Thyroid gland (tissue), 4 donors: ENCODE results near the gene HSF4. TPM values are rescaled to one million over a fixed set of nuclear protein-coding genes. Genes with fewer than 3 reads are reported as not detected.

Source experiments
- DNase-seq, 2 donors: peaks; one replicate each; pipeline ENCODE4 v3.0.0-alpha.2; 2019
- H3K27ac ChIP-seq, 3 donors: fragments of 200-600 bp; sonication (generic); 1 replicate in 2 of 3; 2 replicates in 1 of 3; pipeline ENCODE4 v1.5.1; 2016 to 2019; ENCODE audit warnings: mild to moderate bottlenecking in 1 of 3, moderate library complexity in 1 of 3
- H3K27me3 ChIP-seq: fragments of 200-600 bp; sonication (generic); one replicate; pipeline ENCODE4 v1.5.1; 2019
- H3K36me3 ChIP-seq, 2 donors: fragments of 200-600 bp; sonication (generic); one replicate each; pipeline ENCODE4 v1.5.1; 2016 to 2019
- H3K4me1 ChIP-seq, 2 donors: fragments of 200-600 bp; sonication (generic); one replicate each; pipeline ENCODE4 v1.5.1; 2017 to 2019
- H3K4me3 ChIP-seq, 3 donors: fragments of 200-600 bp; sonication (generic); replicated peaks in 1 of 3; 1 replicate in 2 of 3; 2 replicates in 1 of 3; pipeline ENCODE4 v1.5.1; 2016; ENCODE audit warnings: mild to moderate bottlenecking in 1 of 3
- H3K9me3 ChIP-seq: fragments of 200-600 bp; sonication (generic); one replicate; pipeline ENCODE4 v1.5.1; 2017
- POLR2A ChIP-seq, 2 donors: fragments of 450-650 bp; IDR thresholded peaks; one replicate each; pipeline ENCODE4 v1.6.1; 2017; ENCODE audit warnings: antibody characterized with exemption in 2 of 2, mild to moderate bottlenecking in 2 of 2, moderate library complexity in 1 of 2
- WGBS, 2 donors: methylation state at CpG; one replicate each; pipeline ENCODE4 v1.1.5; 2017; 5-methylcytosine and 5-hydroxymethylcytosine counted together
- intact Hi-C: fragments of 100-400 bp; cut with DNase I; formaldehyde crosslinking; loops from one replicate; pipeline ENCODE4 v1.15.1; 2023
- total RNA-seq, 4 donors: library from RNA; depleted of rRNA; stranded (reverse); fragments of >200 nt; gene quantifications; one replicate each; pipeline ENCODE4 v1.2.3, GENCODE V29; 2016
- TF ChIP-seq, protein P1 (sequence below), 6 experiments: fragments of 200-600 bp in 3 of 6; fragments of 450-650 bp in 3 of 6; sonication (generic) in 3 of 6; IDR thresholded peaks; one replicate each; pipeline ENCODE4 v1.5.1; 2016 to 2019; ENCODE audit warnings: antibody characterized with exemption in 6 of 6, mild to moderate bottlenecking in 2 of 6, inconsistent platforms in 1 of 6, moderate library complexity in 1 of 6

The HSF4 gene
- total RNA-seq, 4 donors from 2014 or later = 17.3 to 52.5 (median 36.6) TPM

- H3K36me3 ChIP-seq = peaks cover 19 to 23% of the 10 kb centered on the region in 2 donors
- 92 to 95% methylated on average over 8 of the region's 8 CpGs for WGBS, 2 donors
- intact Hi-C loops = no loop called here
- H3K4me3 ChIP-seq = no peak overlapping the region
- H3K27me3 ChIP-seq = no peaks in the 10 kb centered on the region
- H3K27ac ChIP-seq = no peak overlapping the region
- H3K4me1 ChIP-seq = no peaks in the 10 kb centered on the region
- TF ChIP-seq POLR2A (IDR thresholded peaks at IDR 0.05) = no peak
- TF ChIP-seq, protein P1, sequence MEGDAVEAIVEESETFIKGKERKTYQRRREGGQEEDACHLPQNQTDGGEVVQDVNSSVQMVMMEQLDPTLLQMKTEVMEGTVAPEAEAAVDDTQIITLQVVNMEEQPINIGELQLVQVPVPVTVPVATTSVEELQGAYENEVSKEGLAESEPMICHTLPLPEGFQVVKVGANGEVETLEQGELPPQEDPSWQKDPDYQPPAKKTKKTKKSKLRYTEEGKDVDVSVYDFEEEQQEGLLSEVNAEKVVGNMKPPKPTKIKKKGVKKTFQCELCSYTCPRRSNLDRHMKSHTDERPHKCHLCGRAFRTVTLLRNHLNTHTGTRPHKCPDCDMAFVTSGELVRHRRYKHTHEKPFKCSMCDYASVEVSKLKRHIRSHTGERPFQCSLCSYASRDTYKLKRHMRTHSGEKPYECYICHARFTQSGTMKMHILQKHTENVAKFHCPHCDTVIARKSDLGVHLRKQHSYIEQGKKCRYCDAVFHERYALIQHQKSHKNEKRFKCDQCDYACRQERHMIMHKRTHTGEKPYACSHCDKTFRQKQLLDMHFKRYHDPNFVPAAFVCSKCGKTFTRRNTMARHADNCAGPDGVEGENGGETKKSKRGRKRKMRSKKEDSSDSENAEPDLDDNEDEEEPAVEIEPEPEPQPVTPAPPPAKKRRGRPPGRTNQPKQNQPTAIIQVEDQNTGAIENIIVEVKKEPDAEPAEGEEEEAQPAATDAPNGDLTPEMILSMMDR (IDR thresholded peaks at IDR 0.05) = no peak
- DNase-seq = no peak
- H3K9me3 ChIP-seq = no peaks in the 10 kb centered on the region
Observed at GRCh38 chr16:67206129-67206837, 41.7 kb downstream of the HSF4 start.

DNA sequence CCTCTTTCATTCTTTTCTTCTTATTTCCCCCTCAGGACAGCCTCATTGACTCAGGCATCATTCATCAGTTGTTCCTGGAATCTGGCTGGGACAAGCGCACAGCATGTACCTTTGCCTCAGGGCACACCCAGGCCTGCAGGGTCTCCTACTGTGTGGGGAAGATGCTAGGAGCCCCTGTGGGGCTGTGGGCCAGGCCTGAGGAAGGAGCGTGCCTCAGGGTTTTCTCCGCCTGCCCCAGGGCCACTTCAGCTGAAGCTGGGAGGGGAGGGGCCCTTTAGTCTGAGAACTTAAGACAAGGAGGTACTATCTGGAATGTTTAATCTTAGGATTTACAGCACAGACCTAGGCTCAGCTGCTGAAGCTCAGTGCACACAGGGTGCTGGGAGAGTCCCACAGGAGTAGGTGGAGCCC, 42.3 kb downstream of the HSF4 start:
- 83 to 98% methylated on average over 2 to 3 of the region's 3 CpGs for WGBS, 2 donors
- TF ChIP-seq, protein P1 (IDR thresholded peaks at IDR 0.05) = no peak
- no peak for TF ChIP-seq POLR2A (IDR thresholded peaks at IDR 0.05)
- Histone ChIP-seq H3K4me1 (no peaks in the 10 kb centered on the region), H3K9me3 (no peaks in the 10 kb centered on the region), H3K27ac (no peak overlapping the region), H3K4me3 (no peak overlapping the region), H3K36me3 (peaks cover 13 to 17% of the 10 kb centered on the region in 2 donors), H3K27me3 (no peaks in the 10 kb centered on the region)
- intact Hi-C loops = no loop called here
- no peak for DNase-seq

- Histone ChIP-seq H3K4me1 (no peaks in the 10 kb centered on the region), H3K36me3 (peaks cover 7 to 11% of the 10 kb centered on the region in 2 donors), H3K4me3 (no peak overlapping the region), H3K27me3 (no peaks in the 10 kb centered on the region), H3K27ac (no peak overlapping the region), H3K9me3 (no peaks in the 10 kb centered on the region)
- intact Hi-C loops = no loop called here
- TF ChIP-seq, protein P1 (IDR thresholded peaks at IDR 0.05) = no peak
- TF ChIP-seq POLR2A (IDR thresholded peaks at IDR 0.05) = no peak
- 76 to 85% methylated on average over 10 to 21 of the region's 21 CpGs for WGBS, 2 donors
- DNase-seq = no peak
Observed at GRCh38 chr16:67207249-67208091, 42.9 kb downstream of the HSF4 start.

- peaks cover 4% of the 10 kb centered on the region in 2 donors for H3K36me3 ChIP-seq
- H3K4me3 ChIP-seq = no peak overlapping the region
- WGBS, 2 donors = 90 to 96% methylated on average over 8 to 11 of the region's 11 CpGs
- TF ChIP-seq, protein P1 (IDR thresholded peaks at IDR 0.05) = no peak
- no peak for TF ChIP-seq POLR2A (IDR thresholded peaks at IDR 0.05)
- no peak for DNase-seq
- H3K9me3 ChIP-seq = no peaks in the 10 kb centered on the region
- no peaks in the 10 kb centered on the region for H3K4me1 ChIP-seq
- no peaks in the 10 kb centered on the region for H3K27me3 ChIP-seq
- intact Hi-C loops = no loop called here
- no peak overlapping the region for H3K27ac ChIP-seq
Observed at GRCh38 chr16:67208154-67208896, 43.8 kb downstream of the HSF4 start.
